ENCODE measurements around the gene PAK1.

Gene PAK1

DNA sequence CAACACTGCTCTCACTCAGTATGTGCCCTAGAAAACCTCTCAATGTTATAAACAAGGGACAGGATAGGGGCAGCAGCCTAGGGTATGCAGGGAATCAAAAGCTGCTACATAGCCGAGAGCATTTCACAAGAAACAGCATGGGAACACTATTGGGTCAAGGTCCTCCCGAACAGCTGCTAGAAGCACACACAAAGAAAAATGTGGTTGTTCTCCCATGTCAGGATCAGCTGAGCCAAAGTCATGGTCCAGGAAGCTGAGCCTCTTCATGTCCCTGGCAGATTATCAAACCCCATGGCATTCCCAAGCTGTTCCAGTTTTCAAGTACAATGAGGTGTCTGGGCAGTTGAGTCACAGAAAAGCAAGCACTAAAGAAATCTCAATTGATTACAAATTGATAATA lies 151.4 kb downstream of the PAK1 start:
- Histone ChIP-seq H3K9me3 (ENCODE audit: control insufficient read depth in 2 of 2, low read length in 2 of 2) (no peaks in the 10 kb centered on the region), H3K9ac (ENCODE audit: low read depth in 1 of 2, low read length in 2 of 2) (no peak overlapping the region), H3K4me1 (ENCODE audit: control insufficient read depth in 2 of 2, insufficient read depth in 2 of 2, low read length in 2 of 2) (no peaks in the 10 kb centered on the region), H3K4me3 (ENCODE audit: low read length in 2 of 2) (no peak overlapping the region), H3K36me3 (ENCODE audit: control insufficient read depth in 2 of 2, insufficient read depth in 2 of 2, low read length in 2 of 2) (peaks cover 22 to 23% of the 10 kb centered on the region in 2 donors), H3K27ac (ENCODE audit: low read depth in 2 of 2, low read length in 2 of 2) (no peak overlapping the region), H3K27me3 (ENCODE audit: control insufficient read depth in 2 of 2, insufficient read depth in 2 of 2, low read length in 2 of 2) (no peaks in the 10 kb centered on the region)

DNA sequence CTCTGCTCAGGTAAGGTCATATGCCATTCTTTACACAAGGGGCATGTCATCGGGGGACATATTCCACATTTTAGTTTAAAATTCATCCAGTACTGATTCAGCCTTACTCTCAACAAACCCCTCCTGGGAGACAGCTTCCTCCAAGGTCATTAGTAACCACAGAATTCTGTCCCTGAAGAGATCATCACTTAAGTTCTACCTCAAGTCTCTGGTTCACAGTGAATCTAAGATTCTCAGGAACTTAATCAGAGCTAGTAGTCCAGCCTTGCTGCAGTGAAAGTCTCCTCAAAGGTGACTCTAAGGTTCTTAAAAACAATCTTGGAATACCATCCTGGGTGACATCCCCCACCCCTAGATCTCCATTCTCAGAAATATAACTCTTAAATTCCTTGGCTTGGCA lies 153.5 kb downstream of the PAK1 start:
- Histone ChIP-seq H3K36me3 (ENCODE audit: control insufficient read depth in 2 of 2, insufficient read depth in 2 of 2, low read length in 2 of 2) (peaks cover 14 to 20% of the 10 kb centered on the region in 2 donors), H3K27me3 (ENCODE audit: control insufficient read depth in 2 of 2, insufficient read depth in 2 of 2, low read length in 2 of 2) (no peaks in the 10 kb centered on the region), H3K27ac (ENCODE audit: low read depth in 2 of 2, low read length in 2 of 2) (no peak overlapping the region), H3K4me1 (ENCODE audit: control insufficient read depth in 2 of 2, insufficient read depth in 2 of 2, low read length in 2 of 2) (no peaks in the 10 kb centered on the region), H3K4me3 (ENCODE audit: low read length in 2 of 2) (no peak overlapping the region), H3K9ac (ENCODE audit: low read depth in 1 of 2, low read length in 2 of 2) (no peak overlapping the region), H3K9me3 (ENCODE audit: control insufficient read depth in 2 of 2, low read length in 2 of 2) (no peaks in the 10 kb centered on the region)

DNA sequence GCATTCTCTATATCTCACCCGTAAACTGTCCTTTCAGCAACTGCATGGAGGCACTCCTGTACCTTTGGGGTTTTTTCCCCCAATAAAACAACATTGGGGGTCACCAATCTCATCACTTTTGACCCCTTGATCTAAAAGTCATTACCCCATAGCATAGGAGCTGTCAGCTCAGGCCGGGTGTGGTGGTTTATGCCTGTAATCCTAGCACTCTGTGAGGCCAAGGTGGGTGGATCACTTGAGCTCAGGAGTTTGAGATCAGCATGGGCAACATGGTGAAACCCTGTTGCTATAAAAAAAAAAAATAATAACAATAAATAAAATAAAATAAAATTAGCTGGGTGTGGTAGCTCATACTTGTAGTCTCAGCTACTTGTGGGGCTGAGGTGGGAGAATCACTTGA lies 155.3 kb downstream of the PAK1 start:
- Histone ChIP-seq H3K27ac (ENCODE audit: low read depth in 2 of 2, low read length in 2 of 2) (no peak overlapping the region), H3K9me3 (ENCODE audit: control insufficient read depth in 2 of 2, low read length in 2 of 2) (no peaks in the 10 kb centered on the region), H3K27me3 (ENCODE audit: control insufficient read depth in 2 of 2, insufficient read depth in 2 of 2, low read length in 2 of 2) (no peaks in the 10 kb centered on the region), H3K36me3 (ENCODE audit: control insufficient read depth in 2 of 2, insufficient read depth in 2 of 2, low read length in 2 of 2) (peaks cover 10 to 17% of the 10 kb centered on the region in 2 donors), H3K9ac (ENCODE audit: low read depth in 1 of 2, low read length in 2 of 2) (no peak overlapping the region), H3K4me3 (ENCODE audit: low read length in 2 of 2) (no peak overlapping the region), H3K4me1 (ENCODE audit: control insufficient read depth in 2 of 2, insufficient read depth in 2 of 2, low read length in 2 of 2) (no peaks in the 10 kb centered on the region)

DNA sequence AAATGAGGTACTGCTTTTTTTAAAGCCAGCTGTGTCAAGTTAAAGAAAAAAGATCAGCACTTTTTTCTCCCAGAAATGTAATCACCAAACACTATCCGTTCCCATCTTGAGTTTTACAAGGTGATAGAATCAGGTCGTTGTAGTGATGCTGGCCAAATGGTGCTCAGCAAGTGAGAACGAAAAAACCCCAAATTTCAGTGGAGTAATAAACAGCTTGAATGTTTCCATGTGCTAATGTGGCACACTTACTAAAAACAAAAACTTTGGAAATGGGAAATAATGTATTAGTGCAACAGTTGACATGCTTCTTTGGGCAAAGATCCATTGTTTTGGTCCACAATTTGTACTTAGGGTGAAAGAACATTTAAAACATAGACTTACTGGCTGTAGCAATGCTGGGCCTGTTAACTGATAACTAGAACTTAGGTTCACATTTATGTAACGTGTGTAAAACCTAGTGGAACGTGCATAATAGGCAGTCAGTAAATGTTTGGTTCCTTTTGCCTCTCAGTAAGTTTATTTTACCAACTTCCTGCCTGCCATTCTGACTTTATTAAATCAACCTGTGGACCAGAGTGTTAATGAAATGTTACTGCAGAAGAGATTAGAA lies 157.1 kb downstream of the PAK1 start:
- H3K27ac ChIP-seq (ENCODE audit: low read depth in 2 of 2, low read length in 2 of 2): no peak overlapping the region
- no peak overlapping the region for H3K4me3 ChIP-seq (ENCODE audit: low read length in 2 of 2)
- H3K36me3 ChIP-seq (ENCODE audit: control insufficient read depth in 2 of 2, insufficient read depth in 2 of 2, low read length in 2 of 2): peaks cover 0 to 4% of the 10 kb centered on the region in 2 donors
- no peaks in the 10 kb centered on the region for H3K9me3 ChIP-seq (ENCODE audit: control insufficient read depth in 2 of 2, low read length in 2 of 2)
- no peaks in the 10 kb centered on the region for H3K4me1 ChIP-seq (ENCODE audit: control insufficient read depth in 2 of 2, insufficient read depth in 2 of 2, low read length in 2 of 2)
- no peaks in the 10 kb centered on the region for H3K27me3 ChIP-seq (ENCODE audit: control insufficient read depth in 2 of 2, insufficient read depth in 2 of 2, low read length in 2 of 2)
- no peak overlapping the region for H3K9ac ChIP-seq (ENCODE audit: low read depth in 1 of 2, low read length in 2 of 2)

DNA sequence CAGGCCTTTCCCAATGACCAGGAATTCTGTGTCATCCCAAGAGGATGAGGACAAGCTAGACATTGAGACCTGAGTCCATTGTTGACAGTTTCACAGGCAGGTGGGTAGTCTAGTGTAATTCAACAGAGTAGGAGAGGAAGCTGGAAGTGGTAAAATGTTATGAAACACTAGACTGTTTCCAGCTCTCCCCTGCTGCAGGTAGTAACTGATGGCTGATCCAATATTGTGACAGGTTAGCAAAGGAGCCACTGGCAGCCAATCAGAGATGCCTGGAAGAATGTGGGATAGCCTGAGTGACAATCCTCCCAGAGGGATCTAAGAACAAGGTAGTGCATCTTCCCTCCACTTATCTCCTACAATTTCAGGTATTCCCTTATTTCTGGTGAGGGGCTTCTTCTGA lies 161.8 kb downstream of the PAK1 start:
- Histone ChIP-seq H3K4me3 (ENCODE audit: low read length in 2 of 2) (no peak overlapping the region), H3K36me3 (ENCODE audit: control insufficient read depth in 2 of 2, insufficient read depth in 2 of 2, low read length in 2 of 2) (no peaks in the 10 kb centered on the region), H3K27ac (ENCODE audit: low read depth in 2 of 2, low read length in 2 of 2) (no peak overlapping the region), H3K9ac (ENCODE audit: low read depth in 1 of 2, low read length in 2 of 2) (no peak overlapping the region), H3K9me3 (ENCODE audit: control insufficient read depth in 2 of 2, low read length in 2 of 2) (no peaks in the 10 kb centered on the region), H3K27me3 (ENCODE audit: control insufficient read depth in 2 of 2, insufficient read depth in 2 of 2, low read length in 2 of 2) (no peaks in the 10 kb centered on the region), H3K4me1 (ENCODE audit: control insufficient read depth in 2 of 2, insufficient read depth in 2 of 2, low read length in 2 of 2) (no peaks in the 10 kb centered on the region)

DNA sequence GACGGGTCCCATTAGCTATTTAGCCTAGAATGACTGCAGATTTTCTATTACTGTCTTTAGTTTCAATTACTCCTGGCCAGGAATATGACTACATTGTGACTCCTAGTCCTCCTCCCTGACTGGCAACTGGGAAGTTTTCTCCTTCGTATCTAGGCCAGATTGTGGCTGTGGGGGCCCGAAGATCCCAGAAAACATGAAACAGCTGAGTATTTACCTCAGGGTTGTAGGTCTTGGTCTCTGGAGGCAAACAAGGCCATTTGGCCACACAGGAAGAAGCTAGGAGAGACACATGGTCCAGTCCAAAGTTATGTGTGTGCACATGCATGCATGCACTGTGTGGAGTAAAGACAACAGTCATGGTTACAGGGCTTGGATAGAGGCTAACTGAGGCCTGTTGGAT lies 162.2 kb downstream of the PAK1 start:
- H3K36me3 ChIP-seq (ENCODE audit: control insufficient read depth in 2 of 2, insufficient read depth in 2 of 2, low read length in 2 of 2): no peaks in the 10 kb centered on the region
- no peaks in the 10 kb centered on the region for H3K9me3 ChIP-seq (ENCODE audit: control insufficient read depth in 2 of 2, low read length in 2 of 2)
- H3K9ac ChIP-seq (ENCODE audit: low read depth in 1 of 2, low read length in 2 of 2): no peak overlapping the region
- no peaks in the 10 kb centered on the region for H3K27me3 ChIP-seq (ENCODE audit: control insufficient read depth in 2 of 2, insufficient read depth in 2 of 2, low read length in 2 of 2)
- H3K27ac ChIP-seq (ENCODE audit: low read depth in 2 of 2, low read length in 2 of 2): no peak overlapping the region
- no peak overlapping the region for H3K4me3 ChIP-seq (ENCODE audit: low read length in 2 of 2)
- H3K4me1 ChIP-seq (ENCODE audit: control insufficient read depth in 2 of 2, insufficient read depth in 2 of 2, low read length in 2 of 2): no peaks in the 10 kb centered on the region

DNA sequence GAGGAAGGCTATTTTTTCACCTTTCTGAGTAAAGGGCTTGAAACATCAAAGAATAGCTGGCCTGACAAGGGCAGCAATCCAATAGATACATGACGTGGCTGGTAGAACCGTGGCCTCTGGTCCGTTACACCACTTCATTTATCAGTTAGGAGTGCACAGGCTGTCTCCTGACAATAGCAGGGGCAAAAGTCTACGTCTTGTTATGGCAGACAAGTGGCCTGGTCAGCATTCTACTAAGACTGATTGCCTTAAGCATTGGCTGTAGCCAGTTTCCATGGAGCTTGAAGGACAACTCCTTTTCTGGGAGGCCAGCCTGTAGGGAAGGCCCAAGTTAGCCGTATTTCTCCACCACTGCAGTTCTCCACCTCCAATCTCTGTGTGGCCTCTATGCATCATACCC lies 163.2 kb downstream of the PAK1 start:
- H3K9me3 ChIP-seq (ENCODE audit: control insufficient read depth in 2 of 2, low read length in 2 of 2): no peaks in the 10 kb centered on the region
- no peak overlapping the region for H3K9ac ChIP-seq (ENCODE audit: low read depth in 1 of 2, low read length in 2 of 2)
- no peaks in the 10 kb centered on the region for H3K4me1 ChIP-seq (ENCODE audit: control insufficient read depth in 2 of 2, insufficient read depth in 2 of 2, low read length in 2 of 2)
- H3K27ac ChIP-seq (ENCODE audit: low read depth in 2 of 2, low read length in 2 of 2): no peak overlapping the region
- no peaks in the 10 kb centered on the region for H3K36me3 ChIP-seq (ENCODE audit: control insufficient read depth in 2 of 2, insufficient read depth in 2 of 2, low read length in 2 of 2)
- H3K27me3 ChIP-seq (ENCODE audit: control insufficient read depth in 2 of 2, insufficient read depth in 2 of 2, low read length in 2 of 2): no peaks in the 10 kb centered on the region
- H3K4me3 ChIP-seq (ENCODE audit: low read length in 2 of 2): no peak overlapping the region

DNA sequence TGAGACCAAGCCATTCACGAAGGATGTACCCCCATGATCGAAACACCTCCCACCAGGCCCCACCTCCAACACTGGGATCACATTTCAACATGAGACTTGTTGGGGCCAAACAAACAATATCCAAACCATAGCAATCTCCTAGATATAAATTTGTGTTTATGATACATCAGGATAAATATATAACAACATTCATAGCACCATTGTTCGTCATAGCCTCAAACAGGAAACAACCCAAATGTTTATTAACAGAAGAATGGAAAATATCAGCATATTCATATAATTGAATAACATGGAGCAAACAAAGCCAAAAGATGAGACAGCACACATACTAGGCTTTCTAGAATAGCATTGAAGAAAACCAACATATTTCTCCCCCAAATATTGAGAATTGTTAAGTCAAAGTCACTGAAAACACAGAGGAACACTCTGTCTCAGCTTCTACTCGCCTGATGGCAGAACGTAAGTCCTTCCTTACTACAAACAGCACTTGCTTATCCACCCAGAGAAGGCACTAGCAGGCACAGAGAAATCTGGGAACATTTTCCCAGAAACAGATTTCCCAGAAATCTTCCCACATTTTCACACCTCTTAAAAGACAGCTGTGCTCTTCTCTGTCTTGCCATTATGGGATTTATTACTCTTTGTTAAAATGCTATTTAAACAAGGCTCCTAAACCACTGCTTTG lies 164.4 kb downstream of the PAK1 start:
- no peaks in the 10 kb centered on the region for H3K4me1 ChIP-seq (ENCODE audit: control insufficient read depth in 2 of 2, insufficient read depth in 2 of 2, low read length in 2 of 2)
- no peaks in the 10 kb centered on the region for H3K27me3 ChIP-seq (ENCODE audit: control insufficient read depth in 2 of 2, insufficient read depth in 2 of 2, low read length in 2 of 2)
- H3K36me3 ChIP-seq (ENCODE audit: control insufficient read depth in 2 of 2, insufficient read depth in 2 of 2, low read length in 2 of 2): no peaks in the 10 kb centered on the region
- H3K4me3 ChIP-seq (ENCODE audit: low read length in 2 of 2): no peak overlapping the region
- H3K9me3 ChIP-seq (ENCODE audit: control insufficient read depth in 2 of 2, low read length in 2 of 2): no peaks in the 10 kb centered on the region
- H3K9ac ChIP-seq (ENCODE audit: low read depth in 1 of 2, low read length in 2 of 2): no peak overlapping the region
- H3K27ac ChIP-seq (ENCODE audit: low read depth in 2 of 2, low read length in 2 of 2): no peak overlapping the region

DNA sequence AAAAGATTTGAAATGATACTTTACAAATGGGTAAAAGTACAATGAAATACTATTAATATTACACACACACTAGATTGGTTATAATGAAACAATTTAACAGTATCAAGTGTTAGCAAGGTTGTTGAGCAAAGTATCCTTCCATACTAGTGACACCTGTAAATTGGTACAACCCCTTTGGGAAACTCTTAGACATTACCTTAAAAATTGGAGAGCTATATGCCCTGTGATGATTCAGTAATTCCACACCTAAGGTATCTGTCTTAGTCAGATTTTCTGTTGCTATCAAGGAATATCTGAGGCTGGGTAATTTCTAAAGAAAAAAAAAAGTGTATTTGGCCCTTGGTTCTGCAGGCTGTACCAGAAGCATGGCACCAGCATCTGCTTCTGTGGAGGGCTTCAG lies 165.1 kb downstream of the PAK1 start:
- no peaks in the 10 kb centered on the region for H3K36me3 ChIP-seq (ENCODE audit: control insufficient read depth in 2 of 2, insufficient read depth in 2 of 2, low read length in 2 of 2)
- no peaks in the 10 kb centered on the region for H3K9me3 ChIP-seq (ENCODE audit: control insufficient read depth in 2 of 2, low read length in 2 of 2)
- no peaks in the 10 kb centered on the region for H3K4me1 ChIP-seq (ENCODE audit: control insufficient read depth in 2 of 2, insufficient read depth in 2 of 2, low read length in 2 of 2)
- H3K27me3 ChIP-seq (ENCODE audit: control insufficient read depth in 2 of 2, insufficient read depth in 2 of 2, low read length in 2 of 2): no peaks in the 10 kb centered on the region
- H3K9ac ChIP-seq (ENCODE audit: low read depth in 1 of 2, low read length in 2 of 2): no peak overlapping the region
- H3K4me3 ChIP-seq (ENCODE audit: low read length in 2 of 2): no peak overlapping the region
- H3K27ac ChIP-seq (ENCODE audit: low read depth in 2 of 2, low read length in 2 of 2): no peak overlapping the region

DNA sequence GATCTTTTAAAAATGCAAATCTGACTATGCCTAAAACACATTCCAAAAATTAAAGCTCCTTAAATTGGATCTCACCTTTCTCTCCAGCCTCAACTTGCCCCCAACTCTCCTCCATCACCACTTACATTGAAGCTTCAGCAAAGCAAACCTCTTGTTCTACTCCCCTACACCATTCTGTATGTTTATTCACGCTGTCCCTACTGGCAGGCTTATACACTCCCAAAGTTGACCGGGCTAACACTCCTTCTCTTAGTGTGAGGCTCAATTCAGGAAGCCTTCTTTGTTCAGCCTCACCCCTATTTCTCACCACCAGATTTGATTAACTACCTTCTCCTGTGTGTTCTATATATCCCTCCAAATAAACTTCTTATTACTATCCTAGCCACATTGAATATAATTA lies 170.6 kb downstream of the PAK1 start:
- Histone ChIP-seq H3K27me3 (ENCODE audit: control insufficient read depth in 2 of 2, insufficient read depth in 2 of 2, low read length in 2 of 2) (no peaks in the 10 kb centered on the region), H3K9ac (ENCODE audit: low read depth in 1 of 2, low read length in 2 of 2) (no peak overlapping the region), H3K27ac (ENCODE audit: low read depth in 2 of 2, low read length in 2 of 2) (no peak overlapping the region), H3K36me3 (ENCODE audit: control insufficient read depth in 2 of 2, insufficient read depth in 2 of 2, low read length in 2 of 2) (no peaks in the 10 kb centered on the region), H3K4me3 (ENCODE audit: low read length in 2 of 2) (no peak overlapping the region), H3K4me1 (ENCODE audit: control insufficient read depth in 2 of 2, insufficient read depth in 2 of 2, low read length in 2 of 2) (no peaks in the 10 kb centered on the region), H3K9me3 (ENCODE audit: control insufficient read depth in 2 of 2, low read length in 2 of 2) (no peaks in the 10 kb centered on the region)

All from mucosa of rectum (tissue), 2 donors.